Left ventricle myocardium inferior (tissue), 1 donor: Measurements from ENCODE around the gene NDNF. TPM values are rescaled to one million over a fixed set of nuclear protein-coding genes. Genes with fewer than 3 reads are reported as not detected.

Experiments
- DNase-seq: peaks from one replicate; pipeline ENCODE4 v3.0.0-alpha.2; 2020
- H3K27ac ChIP-seq: fragments of 200-600 bp; replicated peaks from 2 replicates; pipeline ENCODE4 v1.8.0; 2021
- H3K27me3 ChIP-seq: fragments of 200-600 bp; 2 replicates; pipeline ENCODE4 v1.8.0; 2021; ENCODE audit warnings: low read depth
- H3K36me3 ChIP-seq: fragments of 200-600 bp; 2 replicates; pipeline ENCODE4 v1.8.0; 2021
- H3K4me1 ChIP-seq: fragments of 200-600 bp; 2 replicates; pipeline ENCODE4 v1.8.0; 2021
- H3K4me3 ChIP-seq: fragments of 200-600 bp; 2 replicates; pipeline ENCODE4 v1.8.0; 2021; ENCODE audit warnings: mild to moderate bottlenecking, moderate library complexity
- H3K9me3 ChIP-seq: fragments of 200-600 bp; replicated peaks from 2 replicates; pipeline ENCODE4 v1.8.0; 2021
- CTCF ChIP-seq: fragments of 200-600 bp; IDR thresholded peaks from 2 replicates; pipeline ENCODE4 v1.8.0; 2021; ENCODE audit warnings: antibody characterized with exemption, mild to moderate bottlenecking, borderline replicate concordance
- intact Hi-C: fragments of 100-400 bp; cut with micrococcal nuclease; formaldehyde crosslinking; loops from one replicate; pipeline ENCODE4 v1.11.0; 2022
- total RNA-seq: library from RNA; stranded (reverse); fragmentation: NEBNext Ultra II Directional; extraction: Animal tissue kit (Norgen Biotek cat#: 25700); gene quantifications from one replicate; pipeline ENCODE4 v1.2.1, GENCODE V29; 2021
- donor health status: DM: no; HTN: yes; CAD: no; lungs with severe emphysema.

NDNF gene
- total RNA-seq, 1 donor from 2014 or later, result 6.8 TPM

GRCh38 chr4:120991885-120992284 is 80.5 kb downstream of the NDNF start:
- Histone ChIP-seq H3K4me3 (no peak overlapping the region), H3K9me3 (peaks cover 4% of the 10 kb centered on the region), H3K27ac (no peak overlapping the region), H3K27me3 (no peaks in the 10 kb centered on the region), H3K36me3 (no peaks in the 10 kb centered on the region), H3K4me1 (no peaks in the 10 kb centered on the region)
- TF ChIP-seq CTCF, result no peak
- intact Hi-C loops, result no loop called here
- no peak for DNase-seq

- H3K9me3 ChIP-seq, result no peaks in the 10 kb centered on the region
- no peaks in the 10 kb centered on the region for H3K27me3 ChIP-seq
- TF ChIP-seq CTCF, result no peak
- H3K4me1 ChIP-seq, result no peaks in the 10 kb centered on the region
- DNase-seq, result no peak
- no peak overlapping the region for H3K27ac ChIP-seq
- H3K36me3 ChIP-seq, result no peaks in the 10 kb centered on the region
- intact Hi-C loops, result no loop called here
- H3K4me3 ChIP-seq, result no peak overlapping the region
These were observed 82.1 kb downstream of the NDNF start for GRCh38 chr4:120990246-120990645.

Other genes with a start within 250 kb of the NDNF start
- gene PRDM5, start 149.8 kb downstream of the NDNF start, total RNA-seq, result 12.2 TPM
- not detected for gene TNIP3, start 91.8 kb upstream of the NDNF start, total RNA-seq